ENCODE results near the gene TMTC1.

- TF ChIP-seq CTCF (conservative IDR thresholded peaks at IDR 0.05 in 1 of 2, IDR thresholded peaks at IDR 0.05 in 1 of 2; ENCODE audit: low read depth in 1 of 2, low read length in 2 of 2) (no peak), EZH2 (IDR thresholded peaks at IDR 0.05; ENCODE audit: low read length, missing control alignments) (no peak)
Measured at GRCh38 chr12:29782871-29783772, 620 bp downstream of the TMTC1 start.
